GM21390 (cell line): ENCODE data around the gene CES2.
"Not testable (repeated sequence)": the region's sequence is repeated elsewhere in the genome, so short reads cannot be mapped to it uniquely, and the experiment has no call there.

ENCODE experiments used
- ATAC-seq: cut with Tn5 transposase; IDR thresholded peaks from one replicate; pipeline ENCODE4 v1.9.1; 2021; ENCODE audit not compliant: unreplicated experiment

Gene CES2

GRCh38 chr16:66934138-66934838, 1.0 kb upstream of the CES2 start, which contains the start of gene CIAO2B:
Gene CIAO2B (minus strand): TSS chr16:66934402. CDS start chr16:66934364, 38 bp downstream.
- peak; percentile 73 for ATAC-seq

- ATAC-seq = peak; percentile 18
Observed at GRCh38 chr16:66934839-66935313, 440 bp upstream of the CES2 start.

GRCh38 chr16:66936462-66936861, 1.1 kb downstream of the CES2 start:
- ATAC-seq = no peak

GRCh38 chr16:66936889-66937554, 1.7 kb downstream of the CES2 start:
- no peak for ATAC-seq

- no peak for ATAC-seq
Observed at GRCh38 chr16:66937725-66938337, 2.5 kb downstream of the CES2 start.

- no peak for ATAC-seq
Observed at GRCh38 chr16:66939366-66939765, 4.0 kb downstream of the CES2 start.

- ATAC-seq = no peak
Observed at GRCh38 chr16:66940236-66940635, 4.9 kb downstream of the CES2 start.

GRCh38 chr16:66942981-66943380, 7.7 kb downstream of the CES2 start:
- ATAC-seq = no peak

GRCh38 chr16:66943426-66944053, 8.2 kb downstream of the CES2 start:
- no peak for ATAC-seq

- ATAC-seq = no peak
Observed at GRCh38 chr16:66944054-66944441, 8.7 kb downstream of the CES2 start.

GRCh38 chr16:66944971-66945370, 9.7 kb downstream of the CES2 start:
- not testable (repeated sequence) for ATAC-seq

GRCh38 chr16:66945939-66946338, 10.6 kb downstream of the CES2 start:
- no peak for ATAC-seq

GRCh38 chr16:66946541-66946940, 11.2 kb downstream of the CES2 start:
- no peak for ATAC-seq

GRCh38 chr16:66946974-66947301, 11.6 kb downstream of the CES2 start:
- ATAC-seq = no peak

GRCh38 chr16:66947302-66948065, 12.2 kb downstream of the CES2 start:
- ATAC-seq = peak; percentile 72

- no peak for ATAC-seq
Observed at GRCh38 chr16:66948134-66948836, 13.0 kb downstream of the CES2 start.

GRCh38 chr16:66948837-66949225, 13.5 kb downstream of the CES2 start:
- ATAC-seq = no peak

- ATAC-seq = no peak
Observed at GRCh38 chr16:66949472-66949871, 14.2 kb downstream of the CES2 start.

GRCh38 chr16:66950437-66950836, 15.1 kb downstream of the CES2 start:
- ATAC-seq = no peak
